ENCODE results near the gene TRPV4.

TRPV4 gene

DNA sequence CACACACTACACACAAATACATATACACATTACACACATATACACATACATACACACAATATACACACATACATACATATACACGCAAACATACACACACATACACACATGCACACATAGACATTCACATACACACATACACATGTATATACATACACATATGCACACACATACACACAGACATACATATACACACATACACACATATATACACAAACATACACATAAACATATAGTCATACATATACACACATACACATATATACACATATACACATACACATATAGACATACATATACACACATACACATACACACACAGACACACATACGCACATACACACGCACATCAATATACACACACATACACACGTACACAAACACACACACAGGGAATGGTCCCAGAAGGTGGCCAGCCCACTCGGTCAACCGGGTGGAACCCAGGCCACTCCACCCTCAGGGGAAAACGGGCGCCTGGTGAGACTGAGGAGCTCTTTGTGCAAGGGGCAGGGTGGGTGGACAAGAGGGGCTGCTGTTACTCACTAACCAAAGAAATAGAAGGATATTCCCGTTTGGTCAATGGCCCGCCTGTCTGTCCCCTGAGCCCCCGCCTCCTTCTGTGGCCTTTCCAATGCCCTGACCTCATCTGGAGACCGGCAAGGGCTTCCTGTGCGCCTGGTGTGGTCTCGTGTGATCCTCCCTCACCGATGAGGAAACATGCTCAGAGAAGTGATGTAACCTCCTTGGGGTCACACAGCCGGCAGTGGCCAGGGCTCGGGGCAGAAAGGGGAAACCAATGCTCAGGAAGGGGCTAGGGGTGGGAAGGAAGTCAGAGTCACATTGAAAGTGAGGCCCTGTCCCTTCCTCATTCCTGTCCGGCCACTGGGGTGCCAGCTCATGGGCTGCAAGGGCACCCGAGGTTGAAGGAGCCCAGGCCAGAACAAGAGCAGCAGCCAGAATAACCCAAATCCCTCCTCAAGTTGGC lies 5.3 kb downstream of the TRPV4 start:
- DNase-seq: no peak

DNA sequence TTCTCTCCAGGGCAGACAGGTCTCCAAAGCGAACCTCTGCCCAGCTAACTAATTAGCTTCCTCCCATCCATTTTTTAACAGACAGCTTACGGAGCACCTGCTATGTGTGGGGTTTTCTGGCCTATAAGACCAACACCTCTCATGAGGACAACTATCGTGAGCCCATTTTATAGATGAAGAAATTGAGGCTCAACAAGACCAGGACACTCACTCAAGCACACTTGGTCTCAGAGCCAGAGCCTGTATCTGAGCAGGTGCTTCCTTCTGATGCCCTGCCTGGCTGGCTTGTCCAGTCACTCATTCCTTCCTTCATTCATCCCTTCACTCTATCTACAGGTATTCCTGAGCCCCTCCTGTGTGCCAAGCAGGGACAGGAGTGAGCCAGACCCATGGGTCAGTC lies 6.1 kb downstream of the TRPV4 start:
- no peak for DNase-seq

DNA sequence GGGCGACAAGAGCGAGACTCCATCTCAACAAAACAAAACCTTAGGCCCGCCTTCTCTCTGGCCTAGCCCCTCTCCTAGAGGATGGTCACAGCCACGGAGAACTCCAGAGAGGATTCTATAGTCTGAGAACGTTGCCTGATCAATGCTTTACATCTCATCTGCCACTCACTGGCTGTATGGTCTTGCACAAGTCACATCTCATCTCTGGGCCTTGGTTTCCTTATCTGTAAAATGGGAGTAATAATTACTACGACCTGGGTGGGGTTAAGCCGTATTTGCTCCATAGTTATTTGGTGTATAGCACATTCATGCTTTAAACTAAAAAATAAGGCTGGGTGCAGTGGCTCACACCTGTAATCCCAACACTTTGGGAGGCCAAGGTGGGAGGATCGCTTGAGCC lies 8.5 kb downstream of the TRPV4 start:
- no peak for DNase-seq

DNA sequence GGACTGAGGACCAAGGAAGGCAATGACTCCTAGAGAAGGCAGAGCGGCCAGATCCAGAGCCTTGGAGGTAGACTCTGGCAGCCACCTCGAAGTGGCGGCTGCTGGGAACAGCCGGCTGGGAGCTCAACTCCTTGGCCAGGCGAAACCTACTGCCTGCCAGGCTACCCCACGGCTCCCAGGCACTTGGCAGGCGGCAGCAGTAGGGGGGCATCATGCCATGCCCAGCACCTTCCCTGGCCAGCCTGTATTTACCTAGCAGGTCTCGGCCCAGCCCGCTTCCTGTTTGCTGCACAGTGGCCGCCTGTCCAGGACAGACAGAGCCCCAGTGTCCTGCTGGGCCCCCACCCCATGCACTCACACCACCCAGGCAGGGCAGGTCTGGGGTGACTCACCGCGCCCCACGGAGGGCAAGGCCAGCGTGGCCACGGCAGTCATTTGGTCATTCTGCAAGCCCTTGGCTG lies 10.2 kb downstream of the TRPV4 start:
- DNase-seq: no peak

DNA sequence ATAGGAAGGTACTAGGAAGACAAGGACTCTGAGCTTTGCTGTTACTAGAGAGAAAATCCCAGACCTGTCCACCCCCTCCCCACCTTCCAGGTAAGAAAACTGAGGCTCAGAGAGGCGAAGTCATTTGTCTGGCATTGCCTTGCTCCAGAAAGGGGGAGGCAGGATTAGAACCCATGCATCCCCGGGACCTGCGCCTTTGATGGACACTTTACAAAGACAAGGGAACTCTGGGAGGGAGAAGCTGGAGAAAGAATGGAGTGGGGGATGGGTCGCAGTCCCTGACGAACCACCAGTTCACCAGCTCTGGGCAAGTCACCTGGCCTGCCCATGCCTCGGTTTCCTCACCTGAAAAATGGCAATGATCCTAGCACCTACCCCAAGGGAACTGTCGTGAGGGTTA lies 10.8 kb downstream of the TRPV4 start:
- DNase-seq: no peak

DNA sequence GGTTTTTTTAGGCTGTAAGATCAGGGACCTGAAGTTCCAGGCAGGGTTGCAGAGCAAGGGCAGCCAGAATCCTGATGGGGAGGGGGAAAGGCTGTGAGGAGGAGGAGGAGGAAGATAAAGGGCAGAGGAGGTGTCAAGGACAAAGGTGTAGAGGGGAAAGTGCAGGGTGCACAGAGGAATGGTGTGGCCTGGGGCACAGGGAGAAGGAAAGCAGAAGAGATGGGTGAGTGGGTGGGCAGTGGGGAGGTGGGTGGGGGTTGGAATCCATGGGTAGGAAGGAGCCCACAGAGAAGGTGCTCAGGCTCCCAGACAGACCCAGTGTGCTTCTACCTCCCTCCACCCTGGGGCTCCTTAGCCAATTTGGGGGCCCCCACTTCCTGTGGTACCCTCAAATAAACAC lies 11.2 kb downstream of the TRPV4 start:
- no peak for DNase-seq

DNA sequence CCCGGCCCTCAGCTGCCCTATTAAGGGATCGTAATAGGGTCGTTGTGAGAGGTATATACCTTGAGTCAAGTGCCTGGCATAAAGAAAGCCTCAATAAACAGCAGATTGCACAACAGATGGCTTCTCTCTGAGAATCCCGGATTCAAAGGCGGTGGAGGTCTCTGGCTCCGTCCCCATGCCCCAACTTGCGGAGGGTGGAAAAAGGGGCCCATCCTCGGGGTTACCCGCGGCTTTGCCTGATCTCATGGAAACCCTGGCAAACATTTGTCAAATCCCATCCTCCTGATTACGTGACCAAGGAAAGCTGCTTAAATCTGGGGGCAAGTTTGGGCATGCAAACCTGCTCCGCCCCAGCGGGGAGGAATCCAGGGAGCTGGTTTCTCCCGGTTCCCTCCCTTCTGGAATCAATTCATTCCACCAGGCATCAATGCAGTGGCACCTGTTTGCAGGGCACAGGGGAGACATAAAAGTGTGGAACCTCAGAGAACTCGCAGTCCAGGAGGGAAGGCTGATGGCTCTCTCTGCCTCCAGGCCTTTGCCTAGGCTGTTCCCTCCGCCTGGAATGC lies 12.3 kb downstream of the TRPV4 start:
- peak; percentile 58 for DNase-seq

DNA sequence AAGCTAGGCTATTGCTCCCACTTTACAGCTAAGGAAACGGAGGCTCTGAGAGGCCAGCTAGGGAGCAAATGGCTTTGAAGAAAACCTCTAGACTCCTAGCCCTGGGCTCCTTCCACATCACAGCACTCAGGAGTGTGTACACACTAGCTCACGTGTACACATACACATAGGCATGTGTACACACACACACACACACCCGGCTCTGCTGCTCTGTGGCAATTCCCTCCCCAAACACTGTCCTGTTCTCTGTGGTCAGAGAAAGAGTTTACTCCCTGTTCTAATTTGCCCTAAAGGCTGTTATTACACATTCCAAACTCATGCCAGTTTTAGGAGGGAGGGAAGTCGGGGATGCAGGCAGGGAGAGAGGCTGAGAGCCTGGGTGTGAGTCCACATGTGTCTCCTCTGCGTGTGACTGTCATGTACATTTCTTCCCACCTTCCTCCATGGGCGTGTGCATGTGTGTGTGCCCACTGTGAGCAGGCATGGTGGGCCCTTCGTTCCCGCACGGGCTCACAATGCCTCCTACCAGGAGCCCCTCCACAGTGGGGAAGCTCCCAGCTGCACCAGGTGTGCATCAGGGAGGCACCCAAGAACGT lies 14.2 kb downstream of the TRPV4 start:
- DNase-seq: no peak

DNA sequence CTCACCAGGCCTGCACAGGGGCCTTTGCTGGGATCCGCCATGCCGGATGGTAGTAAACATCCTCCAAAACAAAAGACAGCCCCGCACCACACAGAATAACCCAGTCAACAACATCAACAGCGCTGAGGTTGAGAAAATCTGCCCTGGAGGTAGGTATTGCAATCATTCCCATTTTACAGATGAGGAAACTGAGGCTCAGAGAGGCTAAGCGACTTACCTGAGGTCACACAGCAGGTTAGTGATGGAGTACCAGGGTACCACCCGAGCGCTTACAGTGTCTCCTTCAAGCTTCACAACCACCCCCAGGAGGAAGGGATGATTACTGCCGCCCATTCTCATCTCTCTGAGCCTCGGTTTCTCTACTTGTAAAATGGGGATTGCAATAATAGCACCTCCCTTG lies 14.9 kb downstream of the TRPV4 start:
- no peak for DNase-seq

DNA sequence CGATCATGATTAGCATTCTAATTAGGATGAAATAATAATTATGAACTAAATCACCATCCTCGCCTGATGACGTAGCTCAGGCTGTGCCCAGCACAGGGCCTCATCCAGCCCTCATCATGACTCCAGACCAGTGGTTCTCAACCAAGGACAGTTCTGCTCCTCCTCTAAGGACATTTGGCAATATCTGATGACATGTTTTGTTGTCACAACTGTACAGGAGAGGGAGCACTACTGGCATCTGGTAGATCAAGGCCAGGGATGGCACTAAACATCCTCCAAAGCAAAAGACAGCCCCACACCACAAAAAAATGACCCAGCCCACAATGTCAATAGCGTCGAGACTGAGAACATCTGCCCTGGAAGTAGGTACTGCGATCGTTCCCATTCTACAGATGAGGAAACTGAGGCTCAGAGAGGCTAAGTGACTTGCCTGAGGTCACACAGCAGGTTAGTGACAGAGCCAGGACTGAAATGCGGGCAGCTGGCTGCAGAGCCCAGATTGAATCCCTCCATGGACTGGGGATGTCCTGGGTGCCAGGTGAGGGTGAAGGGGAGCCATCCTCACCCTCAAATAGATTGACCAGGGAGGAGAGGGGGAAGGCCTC lies 15.5 kb downstream of the TRPV4 start:
- DNase-seq: no peak

DNA sequence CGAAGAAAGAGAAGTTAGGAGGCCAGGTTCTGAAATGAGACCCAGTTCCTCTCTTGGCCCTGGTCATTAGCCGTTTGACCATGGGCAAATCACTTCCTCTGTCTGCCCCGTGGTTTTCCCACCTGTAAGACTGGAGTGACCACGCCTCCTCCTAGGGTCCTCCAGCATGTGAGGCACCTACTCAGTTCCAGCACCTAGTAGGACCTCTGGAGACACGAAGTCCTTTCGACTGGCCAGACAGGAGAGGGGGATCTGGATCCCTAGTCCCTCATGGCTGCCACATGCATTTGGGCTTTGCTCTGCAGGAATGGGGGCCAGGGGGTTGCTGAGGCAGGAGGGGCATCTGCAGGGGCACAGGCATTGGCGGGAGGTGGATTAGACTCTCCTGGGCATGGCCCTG lies 16.3 kb downstream of the TRPV4 start:
- DNase-seq: no peak

DNA sequence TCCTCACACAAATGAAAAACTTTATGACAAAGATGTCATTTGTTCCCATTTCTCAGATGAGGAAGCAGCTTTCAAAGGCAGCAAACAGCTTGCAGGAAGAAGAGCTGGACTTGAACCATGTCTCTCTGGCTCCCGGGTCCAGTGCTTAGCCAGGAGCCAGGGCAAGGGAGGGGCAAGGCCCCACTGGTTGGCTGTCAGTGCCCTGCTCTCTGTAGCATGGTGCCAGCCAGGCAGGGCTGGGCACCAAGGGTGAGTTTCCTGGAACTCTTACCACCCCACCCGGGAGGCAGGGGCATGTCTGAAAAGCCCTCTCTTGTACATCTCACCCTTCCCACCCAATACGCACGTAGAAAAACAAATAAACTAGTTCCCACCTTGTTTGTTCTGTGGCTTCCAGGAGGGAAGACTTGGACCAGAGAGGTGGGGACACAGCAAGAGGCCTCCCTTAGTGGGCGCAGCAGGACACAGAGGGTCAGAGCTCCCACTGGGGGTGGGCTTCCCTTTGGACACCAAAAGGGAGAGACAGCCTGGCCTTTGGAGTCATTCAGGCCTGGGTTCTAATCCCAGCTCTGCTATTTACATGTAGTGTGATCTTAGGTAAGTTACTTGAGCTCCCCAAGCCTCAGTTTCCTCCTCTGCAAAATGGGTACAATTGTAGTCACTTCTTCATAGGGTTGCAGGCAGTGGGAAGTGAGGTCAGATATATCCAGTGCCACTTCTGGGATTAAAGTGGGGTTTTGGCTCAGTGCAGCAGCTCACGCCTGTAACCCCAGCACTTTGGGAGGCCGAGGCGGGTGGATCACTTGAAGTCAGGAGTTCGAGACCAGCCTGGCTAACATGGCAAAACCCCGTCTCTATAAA lies 17.2 kb downstream of the TRPV4 start:
- no peak for DNase-seq

DNA sequence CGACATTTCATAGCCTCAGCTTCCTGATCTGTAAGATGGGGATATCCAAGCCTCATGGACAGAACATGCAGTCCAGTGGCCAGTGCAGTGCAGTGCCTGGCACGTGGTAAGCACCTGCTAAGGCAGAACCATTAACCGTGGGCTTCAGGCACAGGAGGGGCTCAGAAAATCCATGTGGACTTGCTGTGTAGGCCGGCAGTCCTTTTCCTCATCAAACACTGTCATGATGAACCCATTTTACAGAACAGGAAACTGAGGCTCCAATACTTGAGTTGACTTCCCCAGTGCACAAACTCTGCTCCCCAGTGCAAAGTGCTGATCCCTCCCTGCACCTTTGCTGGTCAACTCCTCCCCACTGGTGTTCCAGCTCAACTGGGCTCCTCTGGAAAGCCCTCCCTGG lies 18.0 kb downstream of the TRPV4 start:
- DNase-seq: no peak

DNA sequence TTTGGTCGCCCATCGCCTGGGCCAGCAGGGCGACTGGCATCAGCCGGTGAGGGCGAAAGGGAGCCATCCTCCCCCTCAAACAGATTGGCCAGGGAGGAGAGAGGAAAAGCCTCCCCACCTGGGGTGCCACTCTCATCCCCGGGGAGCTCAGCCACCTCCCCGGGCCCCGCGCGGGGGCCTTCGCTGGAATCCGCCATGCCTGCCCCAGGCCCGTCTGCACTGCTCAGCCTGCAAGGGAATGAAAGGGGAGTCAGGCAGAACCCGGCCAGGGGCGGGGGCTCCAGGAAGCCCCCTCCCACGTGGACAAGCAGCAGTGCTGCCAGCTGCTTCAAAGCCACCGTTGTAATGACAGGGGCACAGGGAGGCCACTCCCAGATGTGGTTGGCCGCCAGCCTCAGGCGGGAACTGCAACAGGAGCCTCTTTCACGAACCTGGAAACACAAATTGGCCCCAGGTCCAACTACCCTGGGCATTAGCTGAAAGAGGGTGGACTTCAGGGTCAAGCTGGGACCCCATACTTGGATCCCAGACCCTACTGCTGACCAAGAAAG lies 18.5 kb downstream of the TRPV4 start:
- DNase-seq: no peak

DNA sequence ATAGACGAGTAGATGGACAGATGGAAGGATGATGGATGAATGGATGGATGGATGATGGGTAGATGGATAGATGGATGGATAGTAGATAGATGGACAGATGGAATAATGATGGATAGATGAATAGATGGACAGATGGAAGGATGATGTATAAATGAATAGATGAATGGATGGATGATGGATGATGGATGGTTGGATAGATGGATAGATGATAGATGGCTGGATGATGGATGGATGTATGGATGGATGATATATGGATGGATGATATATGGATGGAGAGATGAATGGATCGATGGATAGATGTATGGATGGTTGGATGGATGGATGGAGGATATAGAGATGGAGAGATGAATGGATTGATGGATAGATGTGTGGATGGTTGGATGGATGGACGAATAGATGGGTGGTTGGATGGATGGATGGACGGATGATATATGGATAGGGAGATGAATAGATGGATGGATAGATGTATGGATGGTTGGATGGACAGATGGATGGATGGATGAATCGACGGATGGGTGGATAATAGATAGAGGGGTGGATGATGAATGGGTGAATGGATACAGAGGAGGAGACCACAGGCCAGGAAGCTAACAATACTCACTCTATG lies 19.3 kb downstream of the TRPV4 start:
- no peak for DNase-seq

DNA sequence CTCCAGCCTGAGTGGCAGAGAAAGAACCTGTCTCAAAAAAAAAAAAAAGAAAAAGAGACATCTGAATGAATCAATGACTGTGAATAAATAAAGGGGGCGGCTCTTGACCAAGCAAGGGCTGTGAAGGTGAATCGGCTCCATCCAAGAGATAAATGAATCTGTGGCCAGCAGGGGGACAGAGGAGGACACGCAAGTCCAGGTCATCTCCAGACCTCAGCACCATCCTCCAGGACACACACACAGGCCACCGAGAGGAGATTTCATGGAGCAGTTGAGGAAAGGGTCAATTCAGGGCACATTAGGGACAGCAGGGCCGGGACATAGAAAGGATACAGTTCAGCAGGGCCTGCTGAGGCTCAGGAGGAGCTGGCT lies 21.6 kb downstream of the TRPV4 start:
- no peak for DNase-seq

DNA sequence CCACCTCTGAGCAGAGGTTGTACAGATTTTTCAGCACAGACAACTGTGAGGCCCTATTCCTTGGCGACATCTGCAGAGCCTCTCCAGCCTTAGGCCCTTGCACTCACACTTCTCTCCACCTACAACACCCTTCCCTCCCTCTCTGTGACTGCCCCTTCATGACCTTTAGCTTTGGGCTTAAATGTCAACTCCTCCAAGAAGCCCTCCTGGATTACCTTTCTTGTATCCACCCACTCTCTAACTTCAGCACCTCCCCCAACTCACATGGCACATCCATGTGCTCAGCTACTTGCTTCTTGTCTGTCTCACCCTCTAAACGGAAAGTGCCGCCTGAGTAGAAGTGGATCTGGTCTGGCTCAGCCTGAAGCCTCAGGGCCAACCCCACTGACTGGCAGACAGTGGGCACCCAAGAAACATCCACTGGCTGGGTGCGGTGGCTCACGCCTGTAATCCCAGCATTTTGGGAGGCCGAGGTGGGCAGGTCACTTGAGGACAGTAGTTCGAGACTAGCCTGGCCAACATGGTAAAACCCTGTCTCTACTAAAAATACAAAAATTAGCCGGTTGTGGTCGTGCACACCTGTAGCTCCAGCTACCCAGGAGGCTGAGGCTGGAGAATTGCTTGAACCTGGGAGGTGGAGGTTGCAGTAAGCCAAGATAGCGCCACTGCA lies 22.1 kb downstream of the TRPV4 start:
- DNase-seq: no peak

DNA sequence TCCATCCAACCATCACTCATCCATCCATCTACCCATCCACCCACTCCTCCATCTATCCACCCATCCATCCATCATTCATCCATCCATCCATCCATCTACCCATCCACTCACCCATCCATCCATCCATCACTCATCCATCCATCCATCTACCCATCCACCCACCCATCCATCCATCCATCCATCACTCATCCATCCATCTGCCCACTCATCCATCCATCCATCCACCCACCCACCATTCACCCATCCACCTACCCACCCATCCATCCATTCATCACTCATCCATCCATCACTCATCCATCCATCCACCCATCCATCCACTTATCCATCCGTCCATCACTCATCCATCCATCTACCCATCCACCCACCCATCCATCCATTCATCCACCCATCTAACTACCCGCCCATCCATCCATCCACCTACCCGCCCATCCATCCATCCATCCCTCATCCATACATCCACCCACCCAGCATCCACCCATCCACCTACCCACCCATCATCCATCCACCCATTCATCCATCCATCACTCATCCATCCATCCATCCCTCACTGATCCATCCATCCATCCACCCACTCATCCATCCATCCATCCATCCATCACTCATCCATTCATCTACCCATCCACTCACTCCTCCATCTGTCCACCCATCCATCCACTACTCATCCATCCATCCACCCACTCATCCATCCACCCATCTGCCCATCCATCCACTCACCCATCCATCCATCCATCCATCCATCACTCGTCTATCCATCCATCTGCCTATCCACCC lies 24.1 kb downstream of the TRPV4 start:
- DNase-seq: no peak

DNA sequence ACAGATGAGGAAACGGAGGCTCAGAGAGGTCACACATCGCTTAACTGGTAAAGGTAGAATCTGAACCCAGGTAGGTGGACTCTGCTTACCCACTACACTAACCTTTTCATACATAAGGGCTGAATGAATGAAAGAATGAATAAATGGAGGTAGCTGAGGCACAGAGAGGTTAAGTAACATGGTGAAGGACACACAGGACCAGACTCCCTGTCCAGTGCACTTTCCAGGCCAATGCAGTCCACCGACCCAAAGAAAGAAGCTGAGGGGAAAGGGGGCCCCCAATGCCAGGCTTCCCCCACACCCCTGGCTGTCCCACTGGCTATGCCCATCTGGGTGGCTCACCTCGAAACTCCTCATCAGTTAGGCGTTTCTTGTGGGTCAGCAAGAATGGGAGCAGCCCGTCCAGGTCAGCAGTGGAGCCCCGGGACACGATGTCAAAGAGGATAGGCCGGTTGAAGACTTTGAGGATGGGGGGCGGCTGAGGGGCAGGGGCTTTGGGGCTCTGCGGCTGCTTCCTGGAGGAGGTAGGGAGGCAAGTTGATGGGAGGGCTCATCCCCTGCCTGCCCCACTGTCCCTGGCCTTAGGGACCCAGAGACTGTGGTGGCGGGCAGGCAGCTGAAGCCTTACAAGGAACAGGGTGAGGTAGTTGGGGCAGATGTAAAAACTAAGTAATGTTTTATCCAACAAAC lies 25.1 kb downstream of the TRPV4 start:
- DNase-seq: no peak
